HepG2 (cell line): ENCODE data around the gene EPG5. TPM values are rescaled to one million over a fixed set of nuclear protein-coding genes. Genes with fewer than 3 reads are reported as not detected.
A peak's percentile ranks its signal among the peaks of the same experiment; 100 is the strongest.

Source experiments
- ATAC-seq: fragments of 200-7000 bp; cut with Tn5 transposase; 3 replicates; pipeline ENCODE4 v1.9.1; 2020; ENCODE audit warnings: mild to moderate bottlenecking, moderate library complexity
- BruUV-seq: library from RNA; stranded (reverse); fragments of 400-500 nt; replicated peaks from 2 replicates; lab custom pipeline; 2021; lab: Mats Ljungman, UMichigan
- CTCF ChIA-PET: fragments of 300-600 bp; formaldehyde crosslinking; extraction: SDS; loops from one replicate; lab custom pipeline; 2021; ENCODE audit warnings: low total read pairs, inconsistent platforms, low intra/inter-chr PET ratio; lab: Yijun Ruan, JAX
- POLR2A ChIA-PET: fragments of 350-600 bp; sonication (Branson Sonifier 250); formaldehyde crosslinking; loops from one replicate; lab custom pipeline; 2020; ENCODE audit warnings: antibody characterized with exemption, inconsistent platforms; lab: Yijun Ruan, JAX
- DNase-seq: peaks from one replicate; pipeline ENCODE4 v3.0.0-alpha.2; 2015; ENCODE audit warnings: low spot score
- FAIRE-seq: peaks from 3 replicates; lab custom pipeline; 2011; peaks lifted over from hg19 to GRCh38; lab: Jason Lieb, UNC
- H2AFZ ChIP-seq: one replicate; pipeline ENCODE4 v1.6.1; 2011; ENCODE audit warnings: low read length, inconsistent platforms
- H3K27ac ChIP-seq: fragments of 300-600 bp; 3 replicates; pipeline ENCODE4 v1.8.0; 2011; ENCODE audit warnings: mixed run types, mild to moderate bottlenecking, mixed read lengths, low read length, inconsistent platforms; ENCODE audit not compliant: insufficient read depth; ENCODE audit errors: extremely low read length
- H3K27me3 ChIP-seq, 2 experiments: fragments of 200-600 bp in 1 of 2; 2 replicates in 1 of 2; 3 replicates in 1 of 2; pipeline versions ENCODE4 v1.6.0 to v1.8.0; 2011; ENCODE audit warnings: low read length in 2 of 2, mild to moderate bottlenecking in 2 of 2, moderate library complexity in 2 of 2, inconsistent platforms in 1 of 2; ENCODE audit not compliant: insufficient read depth in 2 of 2, control insufficient read depth in 1 of 2
- H3K36me3 ChIP-seq, 2 experiments: fragments of 200-600 bp in 1 of 2; replicated peaks in 1 of 2; 2 replicates in 1 of 2; 3 replicates in 1 of 2; pipeline versions ENCODE4 v1.5.1 to v1.8.0; 2011; ENCODE audit warnings: low read length in 2 of 2, inconsistent platforms in 1 of 2; ENCODE audit not compliant: insufficient read depth in 2 of 2, control insufficient read depth in 1 of 2
- H3K4me1 ChIP-seq: 2 replicates; pipeline ENCODE4 v1.5.1; 2012; ENCODE audit warnings: low read length, inconsistent platforms; ENCODE audit not compliant: insufficient read depth
- H3K4me2 ChIP-seq: 2 replicates; pipeline ENCODE4 v1.6.0; 2011; ENCODE audit warnings: low read depth, low read length, inconsistent platforms
- H3K4me3 ChIP-seq, 3 experiments: fragments of 200-600 bp in 1 of 3; sonication (generic), shearing (Covaris generic) in 1 of 3; replicated peaks in 1 of 3; 2 replicates each; pipeline ENCODE4 v1.5.1; 2011 to 2016; ENCODE audit warnings: low read length in 3 of 3, inconsistent platforms in 2 of 3, low read depth in 2 of 3, mild to moderate bottlenecking in 2 of 3, control low read depth in 1 of 3, mixed read lengths in 1 of 3; ENCODE audit not compliant: insufficient read depth in 1 of 3
- H3K79me2 ChIP-seq: one replicate; pipeline ENCODE4 v1.6.1; 2011; ENCODE audit warnings: low read length, inconsistent platforms; ENCODE audit not compliant: insufficient read depth
- H3K9ac ChIP-seq: 2 replicates; pipeline ENCODE4 v1.6.0; 2011; ENCODE audit warnings: mild to moderate bottlenecking, low read depth, low read length, inconsistent platforms; ENCODE audit not compliant: insufficient read depth
- H3K9me3 ChIP-seq: 2 replicates; pipeline ENCODE4 v1.5.1; 2012; ENCODE audit warnings: mild to moderate bottlenecking, low read length
- H4K20me1 ChIP-seq: 2 replicates; pipeline ENCODE4 v1.6.0; 2011; ENCODE audit warnings: inconsistent platforms, mild to moderate bottlenecking, low read length, moderate library complexity; ENCODE audit not compliant: insufficient read depth
- CHD4 ChIP-seq: fragments of 200-600 bp; sonication (generic); IDR thresholded peaks from 2 replicates; pipeline ENCODE4 v1.7.0; 2017; ENCODE audit warnings: mild to moderate bottlenecking, low read length, borderline replicate concordance
- FOXJ3 ChIP-seq: sonication (generic); formaldehyde crosslinking; IDR thresholded peaks from 2 replicates; pipeline ENCODE4 v1.4.0; 2020; ENCODE audit warnings: missing genetic modification reagents, mild to moderate bottlenecking, borderline replicate concordance
- HOXD1 ChIP-seq: sonication (generic); formaldehyde crosslinking; IDR thresholded peaks from 2 replicates; pipeline ENCODE4 v1.5.0; 2020; ENCODE audit warnings: missing genetic modification reagents
- MAFK ChIP-seq, 2 experiments: IDR thresholded peaks in 1 of 2; conservative IDR thresholded peaks in 1 of 2; 2 replicates each; pipeline ENCODE4 v1.6.1; 2011; ENCODE audit warnings: improper control_type of control experiment in 2 of 2, low read length in 2 of 2
- POLR2AphosphoS5 ChIP-seq: IDR thresholded peaks from 2 replicates; pipeline ENCODE4 v1.6.1; 2012; ENCODE audit warnings: low read depth, low read length
- ZFYVE20 ChIP-seq: sonication (generic); formaldehyde crosslinking; IDR thresholded peaks from 2 replicates; pipeline ENCODE4 v1.8.0; 2023; ENCODE audit warnings: low read depth, mild to moderate bottlenecking, moderate library complexity, missing genetic modification reagents, borderline replicate concordance
- ZNF24 ChIP-seq: fragments of 450-650 bp; IDR thresholded peaks from 2 replicates; pipeline ENCODE4 v1.6.1; 2017; ENCODE audit warnings: antibody characterized with exemption, mild to moderate bottlenecking
- ZNF256 ChIP-seq: sonication (generic); formaldehyde crosslinking; conservative IDR thresholded peaks from 2 replicates; pipeline ENCODE4 v1.4.0; 2020; ENCODE audit warnings: missing genetic modification reagents
- ZNF317 ChIP-seq: sonication (generic); formaldehyde crosslinking; IDR thresholded peaks from 2 replicates; pipeline ENCODE4 v1.5.0; 2020; ENCODE audit warnings: mild to moderate bottlenecking, missing genetic modification reagents
- ZNF549 ChIP-seq: sonication (generic); formaldehyde crosslinking; IDR thresholded peaks from 2 replicates; pipeline ENCODE4 v1.5.0; 2020; ENCODE audit warnings: missing genetic modification reagents
- ZNF782 ChIP-seq: sonication (generic); formaldehyde crosslinking; IDR thresholded peaks from 2 replicates; pipeline ENCODE4 v1.4.0; 2020; ENCODE audit warnings: missing genetic modification reagents, mild to moderate bottlenecking, borderline replicate concordance
- WGBS: methylation state at CpG from one replicate; pipeline ENCODE4 v1.1.6; 2017; ENCODE audit warnings: low lambda C conversion rate; 5-methylcytosine and 5-hydroxymethylcytosine counted together
- in situ Hi-C: cut with HindIII; loops from 2 replicates; pipeline ENCODE4 v1.10.0; 2017; ENCODE audit warnings: low pct_unique_long_range_greater_than_20kb; ENCODE audit not compliant: extremely low pct_ligation_motif_present
- intact Hi-C: fragments of 100-400 bp; cut with micrococcal nuclease; formaldehyde crosslinking; loops from one replicate; pipeline ENCODE4 v1.10.0; 2022; ENCODE audit not compliant: unreplicated experiment
- polyA plus RNA-seq, 8 experiments: library from polyadenylated mRNA; depleted of rRNA in 3 of 8; stranded (reverse) in 7 of 8; unstranded in 1 of 8; fragments of >200 nt; fragmentation: Illumina TruSeq in 4 of 8; extraction: Trizol in 4 of 8; gene quantifications; 2 replicates each; pipeline versions ENCODE4 v1.2.1 to v1.2.3, GENCODE V29; 2011 to 2016; ENCODE audit warnings: low read depth in 4 of 8, missing spikeins in 1 of 8, mixed read lengths in 1 of 8; ENCODE audit not compliant: insufficient read depth in 1 of 8
- total RNA-seq, 5 experiments: library from RNA; depleted of rRNA; stranded (reverse); fragments of >200 nt; fragmentation: Illumina TruSeq; extraction: Trizol; gene quantifications; 2 replicates each; pipeline ENCODE4 v1.2.3, GENCODE V29; 2016; ENCODE audit warnings: low read depth in 1 of 5

EPG5 gene
- total and polyA plus RNA-seq, 2 of the 13 experiments (the other 11 are each of a cell fraction or from before 2014, with no cell fraction given): 6.7 to 9.3 TPM

DNA sequence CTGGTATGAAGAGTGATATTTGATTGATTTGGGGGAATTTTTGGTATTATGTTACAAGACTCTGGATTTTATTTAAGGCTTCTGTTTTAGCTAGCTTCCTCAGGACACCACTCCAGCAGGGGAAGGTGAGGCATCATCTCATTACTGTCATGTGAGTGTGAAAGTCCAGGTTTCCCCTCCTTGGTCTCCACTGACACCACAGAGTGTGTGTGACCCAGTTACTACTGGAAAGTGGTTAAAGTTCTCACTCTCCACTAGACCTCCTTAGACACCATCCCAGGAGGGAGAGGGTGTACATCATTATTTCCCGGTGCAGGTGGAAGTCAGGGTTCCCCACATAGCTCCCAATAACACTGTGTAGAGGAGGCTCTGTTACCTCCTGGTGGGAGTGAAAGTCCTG is 35.8 kb upstream of the EPG5 start (continued):
- no peak for TF ChIP-seq CHD4
- TF ChIP-seq ZNF24: no peak
- no peak for TF ChIP-seq ZNF549 (CRISPR knock-in tag)
- TF ChIP-seq, all 625 proteins: peak for 0

- FAIRE-seq (no peak), ATAC-seq (no peak), DNase-seq (no peak)
- H3K79me2 ChIP-seq: no peaks in the 10 kb centered on the region
- WGBS: 47% methylated on average over 2 of the region's 2 CpGs
- H3K4me1 ChIP-seq: no peaks in the 10 kb centered on the region
- H3K4me3 ChIP-seq: no peak overlapping the region
- no peak overlapping the region for H2AFZ ChIP-seq
- H3K9me3 ChIP-seq: no peaks in the 10 kb centered on the region
- no peak overlapping the region for H3K27ac ChIP-seq
- H3K9ac ChIP-seq: no peak overlapping the region
- H3K4me2 ChIP-seq: no peak overlapping the region
- TF ChIP-seq POLR2AphosphoS5 (no peak), ZNF317 (peak; percentile 91), FOXJ3 (CRISPR knock-in tag) (no peak), ZNF256 (no peak), ZFYVE20 (CRISPR knock-in tag) (no peak), ZNF782 (no peak)
- no peaks in the 10 kb centered on the region for H4K20me1 ChIP-seq
- no TSS peak for BruUV-seq
- H3K36me3 ChIP-seq: no peaks in the 10 kb centered on the region
- ChIA-PET POLR2A (no interaction called here), CTCF (no interaction called here)
- no peaks in the 10 kb centered on the region for H3K27me3 ChIP-seq
- in situ Hi-C loops: no loop called here
- intact Hi-C loops: no loop called here
These were observed 34.8 kb upstream of the EPG5 start for GRCh38 chr18:46001892-46002291.

- ChIA-PET POLR2A (no interaction called here), CTCF (no interaction called here)
- FAIRE-seq (no peak), DNase-seq (no peak), ATAC-seq (no peak)
- H4K20me1 ChIP-seq: no peaks in the 10 kb centered on the region
- TF ChIP-seq HOXD1 (CRISPR knock-in tag) (no peak), MAFK (conservative IDR thresholded peaks at IDR 0.05 in 1 of 2, IDR thresholded peaks at IDR 0.05 in 1 of 2; ENCODE audit: low read length in 2 of 2) (peak in 1 of 2 experiments; percentile 44; a peak in 2 of 4 replicates)
- in situ Hi-C loops: no loop called here
- no peaks in the 10 kb centered on the region for H3K4me1 ChIP-seq
- no TSS peak for BruUV-seq
- no peak overlapping the region for H3K27ac ChIP-seq
- H3K4me3 ChIP-seq: no peak overlapping the region
- H3K79me2 ChIP-seq: no peaks in the 10 kb centered on the region
- no peaks in the 10 kb centered on the region for H3K36me3 ChIP-seq
- H2AFZ ChIP-seq: no peak overlapping the region
- H3K27me3 ChIP-seq: no peaks in the 10 kb centered on the region
- H3K4me2 ChIP-seq: no peak overlapping the region
- H3K9me3 ChIP-seq: no peaks in the 10 kb centered on the region
- WGBS: 0% methylated on average over 1 of the region's 1 CpG
- no peak overlapping the region for H3K9ac ChIP-seq
- intact Hi-C loops: no loop called here
These were observed 33.9 kb upstream of the EPG5 start for GRCh38 chr18:46001074-46001473.
